HepG2 (cell line): ENCODE results near the gene TRIM5. TPM values are rescaled to one million over a fixed set of nuclear protein-coding genes. Genes with fewer than 3 reads are reported as not detected.

Experiments used
- ATAC-seq: fragments of 200-7000 bp; cut with Tn5 transposase; 3 replicates; pipeline ENCODE4 v1.9.1; 2020; ENCODE audit warnings: mild to moderate bottlenecking, moderate library complexity
- BruUV-seq: library from RNA; stranded (reverse); fragments of 400-500 nt; replicated peaks from 2 replicates; lab custom pipeline; 2021; lab: Mats Ljungman, UMichigan
- CTCF ChIA-PET: fragments of 300-600 bp; formaldehyde crosslinking; extraction: SDS; loops from one replicate; lab custom pipeline; 2021; ENCODE audit warnings: low total read pairs, inconsistent platforms, low intra/inter-chr PET ratio; lab: Yijun Ruan, JAX
- POLR2A ChIA-PET: fragments of 350-600 bp; sonication (Branson Sonifier 250); formaldehyde crosslinking; loops from one replicate; lab custom pipeline; 2020; ENCODE audit warnings: antibody characterized with exemption, inconsistent platforms; lab: Yijun Ruan, JAX
- DNase-seq: peaks from one replicate; pipeline ENCODE4 v3.0.0-alpha.2; 2015; ENCODE audit warnings: low spot score
- FAIRE-seq: peaks from 3 replicates; lab custom pipeline; 2011; peaks lifted over from hg19 to GRCh38; lab: Jason Lieb, UNC
- H2AFZ ChIP-seq: one replicate; pipeline ENCODE4 v1.6.1; 2011; ENCODE audit warnings: low read length, inconsistent platforms
- H3K27ac ChIP-seq: fragments of 300-600 bp; 3 replicates; pipeline ENCODE4 v1.8.0; 2011; ENCODE audit warnings: mixed run types, mild to moderate bottlenecking, mixed read lengths, low read length, inconsistent platforms; ENCODE audit not compliant: insufficient read depth; ENCODE audit errors: extremely low read length
- H3K27me3 ChIP-seq, 2 experiments: fragments of 200-600 bp in 1 of 2; 2 replicates in 1 of 2; 3 replicates in 1 of 2; pipeline versions ENCODE4 v1.6.0 to v1.8.0; 2011; ENCODE audit warnings: low read length in 2 of 2, mild to moderate bottlenecking in 2 of 2, moderate library complexity in 2 of 2, inconsistent platforms in 1 of 2; ENCODE audit not compliant: insufficient read depth in 2 of 2, control insufficient read depth in 1 of 2
- H3K36me3 ChIP-seq, 2 experiments: fragments of 200-600 bp in 1 of 2; replicated peaks in 1 of 2; 2 replicates in 1 of 2; 3 replicates in 1 of 2; pipeline versions ENCODE4 v1.5.1 to v1.8.0; 2011; ENCODE audit warnings: low read length in 2 of 2, inconsistent platforms in 1 of 2; ENCODE audit not compliant: insufficient read depth in 2 of 2, control insufficient read depth in 1 of 2
- H3K4me1 ChIP-seq: 2 replicates; pipeline ENCODE4 v1.5.1; 2012; ENCODE audit warnings: low read length, inconsistent platforms; ENCODE audit not compliant: insufficient read depth
- H3K4me2 ChIP-seq: 2 replicates; pipeline ENCODE4 v1.6.0; 2011; ENCODE audit warnings: low read depth, low read length, inconsistent platforms
- H3K4me3 ChIP-seq, 3 experiments: fragments of 200-600 bp in 1 of 3; sonication (generic), shearing (Covaris generic) in 1 of 3; replicated peaks in 1 of 3; 2 replicates each; pipeline ENCODE4 v1.5.1; 2011 to 2016; ENCODE audit warnings: low read length in 3 of 3, inconsistent platforms in 2 of 3, low read depth in 2 of 3, mild to moderate bottlenecking in 2 of 3, control low read depth in 1 of 3, mixed read lengths in 1 of 3; ENCODE audit not compliant: insufficient read depth in 1 of 3
- H3K79me2 ChIP-seq: one replicate; pipeline ENCODE4 v1.6.1; 2011; ENCODE audit warnings: low read length, inconsistent platforms; ENCODE audit not compliant: insufficient read depth
- H3K9ac ChIP-seq: 2 replicates; pipeline ENCODE4 v1.6.0; 2011; ENCODE audit warnings: mild to moderate bottlenecking, low read depth, low read length, inconsistent platforms; ENCODE audit not compliant: insufficient read depth
- H3K9me3 ChIP-seq: 2 replicates; pipeline ENCODE4 v1.5.1; 2012; ENCODE audit warnings: mild to moderate bottlenecking, low read length
- H4K20me1 ChIP-seq: 2 replicates; pipeline ENCODE4 v1.6.0; 2011; ENCODE audit warnings: inconsistent platforms, mild to moderate bottlenecking, low read length, moderate library complexity; ENCODE audit not compliant: insufficient read depth
- FOXK1 ChIP-seq: sonication (generic); formaldehyde crosslinking; IDR thresholded peaks from 2 replicates; pipeline ENCODE4 v1.4.0; 2020; ENCODE audit warnings: low read depth, missing genetic modification reagents, borderline replicate concordance
- KLF16 ChIP-seq, 2 experiments: sonication (generic) in 1 of 2; formaldehyde crosslinking in 1 of 2; IDR thresholded peaks; 2 replicates each; pipeline versions ENCODE4 v1.6.1 to v1.8.0; 2016 to 2023; ENCODE audit warnings: missing genetic modification reagents in 2 of 2, missing compliant biosample characterization in 1 of 2
- MED8 ChIP-seq: sonication (generic); formaldehyde crosslinking; IDR thresholded peaks from 2 replicates; pipeline ENCODE4 v1.8.1; 2023; ENCODE audit warnings: mild to moderate bottlenecking, missing genetic modification reagents; ENCODE audit not compliant: insufficient replicate concordance
- SMC3 ChIP-seq: IDR thresholded peaks from 2 replicates; pipeline ENCODE4 v1.6.1; 2011; ENCODE audit warnings: low read length, improper control_type of control experiment
- SRSF4 ChIP-seq: fragments of 200-400 bp; formaldehyde crosslinking; IDR thresholded peaks from one replicate; pipeline ENCODE4 v1.6.1; 2018; ENCODE audit warnings: mild to moderate bottlenecking, low read depth, low read length, moderate library complexity; ENCODE audit not compliant: poor library complexity, severe bottlenecking
- ZNF331 ChIP-seq: sonication (generic); formaldehyde crosslinking; IDR thresholded peaks from 2 replicates; pipeline ENCODE4 v1.4.0; 2020; ENCODE audit warnings: missing genetic modification reagents
- ZNF430 ChIP-seq: sonication (generic); formaldehyde crosslinking; IDR thresholded peaks from 2 replicates; pipeline ENCODE4 v1.9.0; 2021; ENCODE audit warnings: mild to moderate bottlenecking, missing genetic modification reagents
- ZZZ3 ChIP-seq: sonication (generic); formaldehyde crosslinking; IDR thresholded peaks from 2 replicates; pipeline ENCODE4 v1.4.0; 2020; ENCODE audit warnings: missing genetic modification reagents, mild to moderate bottlenecking, borderline replicate concordance
- in situ Hi-C: cut with HindIII; loops from 2 replicates; pipeline ENCODE4 v1.10.0; 2017; ENCODE audit warnings: low pct_unique_long_range_greater_than_20kb; ENCODE audit not compliant: extremely low pct_ligation_motif_present
- intact Hi-C: fragments of 100-400 bp; cut with micrococcal nuclease; formaldehyde crosslinking; loops from one replicate; pipeline ENCODE4 v1.10.0; 2022; ENCODE audit not compliant: unreplicated experiment
- polyA plus RNA-seq, 8 experiments: library from polyadenylated mRNA; depleted of rRNA in 3 of 8; stranded (reverse) in 7 of 8; unstranded in 1 of 8; fragments of >200 nt; fragmentation: Illumina TruSeq in 4 of 8; extraction: Trizol in 4 of 8; gene quantifications; 2 replicates each; pipeline versions ENCODE4 v1.2.1 to v1.2.3, GENCODE V29; 2011 to 2016; ENCODE audit warnings: low read depth in 4 of 8, missing spikeins in 1 of 8, mixed read lengths in 1 of 8; ENCODE audit not compliant: insufficient read depth in 1 of 8
- total RNA-seq, 5 experiments: library from RNA; depleted of rRNA; stranded (reverse); fragments of >200 nt; fragmentation: Illumina TruSeq; extraction: Trizol; gene quantifications; 2 replicates each; pipeline ENCODE4 v1.2.3, GENCODE V29; 2016; ENCODE audit warnings: low read depth in 1 of 5
- TF ChIP-seq, protein P1 (sequence below): sonication (generic); formaldehyde crosslinking; conservative IDR thresholded peaks from 2 replicates; pipeline ENCODE4 v1.8.0; 2022; ENCODE audit warnings: mild to moderate bottlenecking, moderate library complexity, missing genetic modification reagents

TRIM5 gene
- total and polyA plus RNA-seq, 2 of the 13 experiments (the other 11 are each of a cell fraction or from before 2014, with no cell fraction given) = 7.8 to 13.1 TPM

DNA sequence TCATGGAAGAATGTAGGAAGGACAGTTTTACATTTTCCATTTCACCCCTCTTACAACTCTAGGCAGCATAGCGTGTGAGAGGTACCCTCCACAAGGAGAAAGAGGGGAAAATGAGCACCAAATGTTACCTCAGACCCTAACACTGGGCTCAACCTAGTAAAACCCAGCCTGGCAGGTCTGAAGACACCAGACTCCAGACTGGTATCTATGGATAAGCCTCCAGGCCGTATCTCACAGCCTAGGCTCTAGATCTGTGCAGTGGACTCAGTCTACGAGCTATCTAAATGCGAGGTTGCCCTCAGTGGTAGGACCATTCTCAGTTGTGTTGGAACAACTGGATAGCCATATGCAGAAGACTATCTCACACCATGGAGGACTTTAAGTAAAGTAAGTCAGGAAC is 10.5 kb downstream of the TRIM5 start (continued):
- no peak for TF ChIP-seq ZNF331
- no peak for TF ChIP-seq FOXK1 (CRISPR knock-in tag)

DNA sequence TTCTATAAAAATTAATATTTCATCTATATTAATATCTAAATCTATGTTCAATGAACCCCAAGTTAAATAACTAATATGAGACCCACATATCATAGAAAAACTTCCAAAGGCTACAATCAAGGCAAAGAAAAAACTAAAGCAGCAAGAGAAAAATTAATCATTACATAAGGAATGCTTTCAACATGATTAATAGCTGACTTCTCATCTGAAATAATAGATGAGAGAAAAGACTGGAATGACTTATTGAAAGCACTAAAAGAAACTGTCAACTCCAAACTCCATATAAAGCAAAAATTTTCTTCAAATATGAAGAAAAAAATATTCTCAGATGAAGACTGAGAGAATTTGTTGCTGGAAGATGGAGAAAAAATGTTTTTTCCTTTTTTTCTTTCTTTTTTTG is 13.0 kb downstream of the TRIM5 start:
- Histone ChIP-seq H3K9ac (no peak overlapping the region), H3K4me1 (no peaks in the 10 kb centered on the region), H2AFZ (no peak overlapping the region), H3K4me3 (no peak overlapping the region), H3K9me3 (no peaks in the 10 kb centered on the region), H3K4me2 (no peak overlapping the region), H4K20me1 (no peaks in the 10 kb centered on the region), H3K27me3 (no peaks in the 10 kb centered on the region), H3K27ac (no peak overlapping the region), H3K36me3 (peaks cover 0 to 2% of the 10 kb centered on the region in 2 experiments; a peak in 3 of 5 replicates), H3K79me2 (no peaks in the 10 kb centered on the region)
- no TSS peak for BruUV-seq
- TF ChIP-seq SRSF4 (no peak), KLF16 (CRISPR knock-in tag; IDR thresholded peaks at IDR 0.05) (no peak), ZNF430 (CRISPR knock-in tag) (no peak), SMC3 (no peak), ZZZ3 (CRISPR knock-in tag) (no peak), MED8 (CRISPR knock-in tag) (no peak)
- TF ChIP-seq, protein P1, sequence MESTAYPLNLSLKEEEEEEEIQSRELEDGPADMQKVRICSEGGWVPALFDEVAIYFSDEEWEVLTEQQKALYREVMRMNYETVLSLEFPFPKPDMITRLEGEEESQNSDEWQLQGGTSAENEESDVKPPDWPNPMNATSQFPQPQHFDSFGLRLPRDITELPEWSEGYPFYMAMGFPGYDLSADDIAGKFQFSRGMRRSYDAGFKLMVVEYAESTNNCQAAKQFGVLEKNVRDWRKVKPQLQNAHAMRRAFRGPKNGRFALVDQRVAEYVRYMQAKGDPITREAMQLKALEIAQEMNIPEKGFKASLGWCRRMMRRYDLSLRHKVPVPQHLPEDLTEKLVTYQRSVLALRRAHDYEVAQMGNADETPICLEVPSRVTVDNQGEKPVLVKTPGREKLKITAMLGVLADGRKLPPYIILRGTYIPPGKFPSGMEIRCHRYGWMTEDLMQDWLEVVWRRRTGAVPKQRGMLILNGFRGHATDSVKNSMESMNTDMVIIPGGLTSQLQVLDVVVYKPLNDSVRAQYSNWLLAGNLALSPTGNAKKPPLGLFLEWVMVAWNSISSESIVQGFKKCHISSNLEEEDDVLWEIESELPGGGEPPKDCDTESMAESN = no peak
- no peak for ATAC-seq
- POLR2A ChIA-PET = no interaction called here
- DNase-seq = no peak
- intact Hi-C loops = no loop called here
- CTCF ChIA-PET = no interaction called here
- in situ Hi-C loops = no loop called here
- FAIRE-seq = no peak
